ENCODE data around the gene APP.

Gene APP

DNA sequence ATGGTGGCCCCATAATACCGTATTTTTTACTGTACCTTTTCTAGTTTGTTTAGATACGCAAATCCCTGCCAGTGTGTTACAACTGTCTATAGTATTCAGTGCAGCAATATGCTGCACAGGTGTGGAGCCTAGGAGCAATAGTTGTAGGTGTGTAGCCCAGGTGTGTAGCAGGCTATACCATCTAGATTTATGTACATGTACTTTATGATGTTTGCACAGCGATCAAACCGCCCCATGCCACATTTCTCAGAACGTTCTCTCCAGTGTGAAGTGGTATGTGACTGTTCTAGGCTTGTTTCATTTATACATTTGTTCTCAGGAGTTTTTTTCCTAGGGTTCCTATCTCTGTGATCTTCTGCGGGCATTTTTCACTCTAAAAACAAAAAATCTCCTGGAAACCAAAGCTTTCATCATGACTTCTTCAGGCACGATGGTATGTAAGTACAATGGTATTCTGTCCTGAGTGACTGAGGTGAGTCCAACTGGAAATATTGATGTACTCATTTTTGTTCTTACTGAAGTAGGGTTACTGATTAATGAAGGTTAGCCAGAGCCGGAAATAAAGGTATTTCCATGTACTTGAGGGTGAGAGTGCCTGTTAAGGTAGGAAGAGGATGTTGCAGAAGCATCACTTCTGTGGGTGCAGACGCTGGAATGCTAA, 282.8 kb downstream of the APP start:
- H3K27ac ChIP-seq: no peak overlapping the region
- TF ChIP-seq, protein P1, sequence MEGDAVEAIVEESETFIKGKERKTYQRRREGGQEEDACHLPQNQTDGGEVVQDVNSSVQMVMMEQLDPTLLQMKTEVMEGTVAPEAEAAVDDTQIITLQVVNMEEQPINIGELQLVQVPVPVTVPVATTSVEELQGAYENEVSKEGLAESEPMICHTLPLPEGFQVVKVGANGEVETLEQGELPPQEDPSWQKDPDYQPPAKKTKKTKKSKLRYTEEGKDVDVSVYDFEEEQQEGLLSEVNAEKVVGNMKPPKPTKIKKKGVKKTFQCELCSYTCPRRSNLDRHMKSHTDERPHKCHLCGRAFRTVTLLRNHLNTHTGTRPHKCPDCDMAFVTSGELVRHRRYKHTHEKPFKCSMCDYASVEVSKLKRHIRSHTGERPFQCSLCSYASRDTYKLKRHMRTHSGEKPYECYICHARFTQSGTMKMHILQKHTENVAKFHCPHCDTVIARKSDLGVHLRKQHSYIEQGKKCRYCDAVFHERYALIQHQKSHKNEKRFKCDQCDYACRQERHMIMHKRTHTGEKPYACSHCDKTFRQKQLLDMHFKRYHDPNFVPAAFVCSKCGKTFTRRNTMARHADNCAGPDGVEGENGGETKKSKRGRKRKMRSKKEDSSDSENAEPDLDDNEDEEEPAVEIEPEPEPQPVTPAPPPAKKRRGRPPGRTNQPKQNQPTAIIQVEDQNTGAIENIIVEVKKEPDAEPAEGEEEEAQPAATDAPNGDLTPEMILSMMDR (conservative IDR thresholded peaks at IDR 0.05; ENCODE audit: low read depth, low read length): no peak
- H3K36me3 ChIP-seq (ENCODE audit: insufficient read depth): no peaks in the 10 kb centered on the region; the same call in 1 of the 2 replicates
- H3K4me2 ChIP-seq: no peak overlapping the region
- H3K79me2 ChIP-seq (ENCODE audit: insufficient read depth, low read depth): no peaks in the 10 kb centered on the region
- H2AFZ ChIP-seq (ENCODE audit: low read depth): no peak overlapping the region
- no peaks in the 10 kb centered on the region for H4K20me1 ChIP-seq (ENCODE audit: insufficient read depth)
- no peak overlapping the region for H3K4me3 ChIP-seq (IDR thresholded peaks at IDR 0.05; ENCODE audit: insufficient read depth, low read depth, low read length)
- H3K4me1 ChIP-seq (ENCODE audit: low read depth, poor library complexity, severe bottlenecking): no peaks in the 10 kb centered on the region
- H3K9ac ChIP-seq: no peak overlapping the region
- no peaks in the 10 kb centered on the region for H3K27me3 ChIP-seq (ENCODE audit: insufficient read depth, low read depth)

DNA sequence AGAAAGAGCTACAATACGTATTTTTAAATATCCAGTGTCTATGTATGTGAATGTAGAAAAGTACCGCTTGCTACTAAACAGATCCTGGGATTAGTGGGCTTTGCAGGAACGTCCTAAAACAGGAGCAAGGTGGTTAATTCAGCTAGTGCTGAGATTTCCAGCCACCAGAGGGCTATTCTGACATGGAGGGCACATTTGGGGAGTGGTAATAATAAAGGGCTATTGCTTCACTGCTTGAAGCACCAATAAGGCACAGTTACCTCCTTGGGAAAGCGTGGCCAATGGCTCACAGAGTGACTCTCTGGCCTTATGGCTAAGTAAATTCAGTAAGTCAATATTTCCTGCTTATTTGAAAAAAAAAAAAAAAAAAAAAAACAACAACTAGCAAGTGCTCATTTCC, 283.4 kb downstream of the APP start:
- no peak overlapping the region for H3K4me2 ChIP-seq
- H3K4me3 ChIP-seq (IDR thresholded peaks at IDR 0.05; ENCODE audit: insufficient read depth, low read depth, low read length): no peak overlapping the region
- no peaks in the 10 kb centered on the region for H3K27me3 ChIP-seq (ENCODE audit: insufficient read depth, low read depth)
- TF ChIP-seq, protein P1 (conservative IDR thresholded peaks at IDR 0.05; ENCODE audit: low read depth, low read length): no peak
- no peaks in the 10 kb centered on the region for H3K79me2 ChIP-seq (ENCODE audit: insufficient read depth, low read depth)
- no peak overlapping the region for H3K27ac ChIP-seq
- H4K20me1 ChIP-seq (ENCODE audit: insufficient read depth): no peaks in the 10 kb centered on the region
- H3K9ac ChIP-seq: no peak overlapping the region
- no peak overlapping the region for H2AFZ ChIP-seq (ENCODE audit: low read depth)
- no peaks in the 10 kb centered on the region; the same call in 1 of the 2 replicates for H3K36me3 ChIP-seq (ENCODE audit: insufficient read depth)
- no peaks in the 10 kb centered on the region for H3K4me1 ChIP-seq (ENCODE audit: low read depth, poor library complexity, severe bottlenecking)

DNA sequence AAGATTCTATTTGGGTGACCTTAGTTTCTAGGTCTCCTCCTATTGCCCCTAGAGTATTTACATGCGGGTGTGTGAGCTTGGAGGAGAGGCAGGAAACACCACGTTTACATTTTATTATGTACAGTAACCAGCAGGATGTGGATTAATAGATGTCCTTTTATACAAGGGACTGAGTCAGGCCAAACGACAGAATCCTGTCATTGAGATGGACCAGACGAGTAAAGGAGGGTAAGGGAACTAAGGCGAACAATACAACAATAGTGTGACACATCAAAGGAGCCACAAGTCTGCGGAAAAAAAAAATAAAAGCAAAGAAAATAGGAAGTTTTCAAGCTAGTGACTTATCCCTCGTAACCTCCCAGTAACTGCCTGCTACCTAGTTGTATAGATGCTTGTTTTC, 284.7 kb downstream of the APP start:
- Histone ChIP-seq H3K9ac (no peak overlapping the region), H3K4me1 (ENCODE audit: low read depth, poor library complexity, severe bottlenecking) (no peaks in the 10 kb centered on the region), H3K4me2 (no peak overlapping the region)

DNA sequence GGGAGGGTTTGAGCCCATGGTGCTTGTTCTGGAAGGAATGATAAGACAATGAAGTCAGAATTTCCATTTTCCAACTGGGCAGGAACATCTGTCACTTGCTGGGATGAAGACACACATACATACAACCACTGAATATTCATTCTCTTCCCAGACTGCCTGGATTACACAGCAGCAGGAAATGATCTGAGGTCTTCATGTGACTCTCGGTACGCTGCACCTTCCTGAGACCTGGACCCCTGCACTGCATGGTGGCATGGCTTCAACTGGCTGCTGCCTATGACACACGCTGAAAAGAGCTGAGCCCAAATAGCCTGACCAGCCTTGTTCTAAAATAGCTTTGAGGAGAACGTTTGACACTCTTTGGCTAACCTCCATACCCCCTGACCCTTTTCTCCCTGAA, 285.2 kb downstream of the APP start:
- Histone ChIP-seq H3K9ac (no peak overlapping the region), H3K27ac (no peak overlapping the region), H3K4me1 (ENCODE audit: low read depth, poor library complexity, severe bottlenecking) (no peaks in the 10 kb centered on the region), H3K36me3 (ENCODE audit: insufficient read depth) (no peaks in the 10 kb centered on the region; the same call in 1 of the 2 replicates), H3K4me3 (IDR thresholded peaks at IDR 0.05; ENCODE audit: insufficient read depth, low read depth, low read length) (no peak overlapping the region), H3K79me2 (ENCODE audit: insufficient read depth, low read depth) (no peaks in the 10 kb centered on the region), H3K4me2 (no peak overlapping the region), H4K20me1 (ENCODE audit: insufficient read depth) (no peaks in the 10 kb centered on the region), H3K27me3 (ENCODE audit: insufficient read depth, low read depth) (no peaks in the 10 kb centered on the region), H2AFZ (ENCODE audit: low read depth) (no peak overlapping the region)
- TF ChIP-seq, protein P1 (conservative IDR thresholded peaks at IDR 0.05; ENCODE audit: low read depth, low read length): no peak

More for the DNA sequence above, 284.7 kb downstream of the APP start:
- H4K20me1 ChIP-seq (ENCODE audit: insufficient read depth): no peaks in the 10 kb centered on the region
- H3K27ac ChIP-seq: no peak overlapping the region
- TF ChIP-seq, protein P1 (conservative IDR thresholded peaks at IDR 0.05; ENCODE audit: low read depth, low read length): no peak
- no peaks in the 10 kb centered on the region; the same call in 1 of the 2 replicates for H3K36me3 ChIP-seq (ENCODE audit: insufficient read depth)
- H3K4me3 ChIP-seq (IDR thresholded peaks at IDR 0.05; ENCODE audit: insufficient read depth, low read depth, low read length): no peak overlapping the region
- no peaks in the 10 kb centered on the region for H3K79me2 ChIP-seq (ENCODE audit: insufficient read depth, low read depth)
- no peak overlapping the region for H2AFZ ChIP-seq (ENCODE audit: low read depth)
- H3K27me3 ChIP-seq (ENCODE audit: insufficient read depth, low read depth): no peaks in the 10 kb centered on the region
